ENCODE data around the gene PLBD1. TPM values are rescaled to one million over a fixed set of nuclear protein-coding genes. Genes with fewer than 3 reads are reported as not detected.

Gene PLBD1
- polyA plus RNA-seq, 1 of the 3 experiments (the other 2 are of a cell fraction): 0.10 TPM

DNA sequence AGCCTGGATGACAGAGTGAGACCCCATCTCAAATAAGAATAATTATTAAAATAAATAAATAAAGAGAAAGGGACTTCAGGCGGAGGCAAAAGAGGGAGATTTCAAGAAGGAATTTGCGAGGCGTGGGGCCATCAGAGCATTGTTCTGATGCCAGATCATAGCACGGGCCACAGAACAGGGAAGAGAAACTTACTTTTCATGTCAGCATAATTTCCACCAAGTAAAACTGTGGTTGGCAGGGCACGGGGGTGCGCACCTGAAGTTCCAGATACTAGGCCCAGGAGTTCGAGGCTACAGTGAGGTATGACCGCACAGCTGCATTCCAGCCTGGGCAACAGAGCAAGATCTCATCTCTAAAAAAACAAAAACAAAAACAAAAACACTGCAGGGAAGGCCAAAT lies 11.0 kb upstream of the PLBD1 start:
- 51% methylated on average over 8 of the region's 8 CpGs for WGBS (ENCODE audit: low lambda C conversion rate)
- Histone ChIP-seq H3K4me1 (ENCODE audit: control insufficient read depth in 1 of 2, insufficient read depth in 2 of 2, low read depth in 1 of 2, low read length in 1 of 2) (no peaks in the 10 kb centered on the region), H4K20me1 (ENCODE audit: insufficient read depth) (no peaks in the 10 kb centered on the region), H3K27ac (ENCODE audit: low read depth in 2 of 2, low read length in 1 of 2) (no peak overlapping the region), H3K4me2 (no peak overlapping the region), H3K9ac (no peak overlapping the region), H3K27me3 (ENCODE audit: insufficient read depth) (no peaks in the 10 kb centered on the region), H3K4me3 (ENCODE audit: low read depth in 2 of 2, low read length in 1 of 2) (no peak overlapping the region), H3F3A (replicated peaks; ENCODE audit: insufficient read depth) (no peaks in the 10 kb centered on the region), H3K36me3 (replicated peaks in 1 of 2; ENCODE audit: control insufficient read depth in 1 of 2, insufficient read depth in 2 of 2, low read length in 1 of 2) (no peaks in the 10 kb centered on the region), H2AFZ (ENCODE audit: low read depth) (no peak overlapping the region), H3K79me2 (ENCODE audit: insufficient read depth) (no peaks in the 10 kb centered on the region), H3K9me2 (no peaks in the 10 kb centered on the region), H3K9me3 (no peaks in the 10 kb centered on the region)
- ChIA-PET CTCF (no interaction called here), POLR2A (no interaction called here)
- TF ChIP-seq, protein P1, sequence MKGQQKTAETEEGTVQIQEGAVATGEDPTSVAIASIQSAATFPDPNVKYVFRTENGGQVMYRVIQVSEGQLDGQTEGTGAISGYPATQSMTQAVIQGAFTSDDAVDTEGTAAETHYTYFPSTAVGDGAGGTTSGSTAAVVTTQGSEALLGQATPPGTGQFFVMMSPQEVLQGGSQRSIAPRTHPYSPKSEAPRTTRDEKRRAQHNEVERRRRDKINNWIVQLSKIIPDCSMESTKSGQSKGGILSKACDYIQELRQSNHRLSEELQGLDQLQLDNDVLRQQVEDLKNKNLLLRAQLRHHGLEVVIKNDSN (IDR thresholded peaks at IDR 0.05; ENCODE audit: borderline replicate concordance, low read depth): no peak
- no peak for TF ChIP-seq IRF3 (IDR thresholded peaks at IDR 0.05; ENCODE audit: low read depth, low read length)
- no peak for TF ChIP-seq RFX5 (IDR thresholded peaks at IDR 0.05; ENCODE audit: low read length)
- TF ChIP-seq TEAD4 (IDR thresholded peaks at IDR 0.05; ENCODE audit: borderline replicate concordance, insufficient read depth): no peak
- no peak for TF ChIP-seq MEF2A (IDR thresholded peaks at IDR 0.05; ENCODE audit: borderline replicate concordance, low read depth)
- no peak for TF ChIP-seq JUND (IDR thresholded peaks at IDR 0.05)
- TF ChIP-seq POLR2AphosphoS5 (IDR thresholded peaks at IDR 0.05; ENCODE audit: low read depth, low read length): no peak
- no peak for TF ChIP-seq TAF1 (IDR thresholded peaks at IDR 0.05; ENCODE audit: borderline replicate concordance, low read depth, low read length)
- no peak for TF ChIP-seq GATA2 (CRISPR knock-in tag; IDR thresholded peaks at IDR 0.05)
- TF ChIP-seq PBX3 (IDR thresholded peaks at IDR 0.05): no peak
- no peak for TF ChIP-seq ELF1 (IDR thresholded peaks at IDR 0.05)
- no peak for TF ChIP-seq FOSL2 (IDR thresholded peaks at IDR 0.05; ENCODE audit: borderline replicate concordance, low read depth)
- no peak for DNase-seq

DNA sequence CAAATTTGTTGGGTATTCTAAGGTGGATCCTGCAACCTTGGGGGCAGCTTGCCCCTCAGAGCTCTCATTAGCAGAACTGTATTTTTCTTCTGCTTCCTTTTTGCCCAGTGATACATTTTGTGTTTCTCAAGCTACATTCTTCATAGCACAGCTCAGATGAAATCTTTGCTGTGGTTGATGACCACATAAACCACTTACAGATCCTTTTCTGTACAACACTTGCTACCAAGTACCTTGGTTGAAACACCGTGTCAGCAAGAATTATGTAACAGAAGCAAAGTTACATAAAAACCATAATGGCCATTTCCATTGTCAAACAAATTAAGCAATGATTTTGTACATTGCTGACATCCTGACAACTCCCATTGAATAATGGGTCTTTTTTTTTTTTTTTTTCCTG lies 9.7 kb upstream of the PLBD1 start:
- ChIA-PET POLR2A (no interaction called here), CTCF (no interaction called here)
- H3K4me1 ChIP-seq (ENCODE audit: control insufficient read depth in 1 of 2, insufficient read depth in 2 of 2, low read depth in 1 of 2, low read length in 1 of 2): no peaks in the 10 kb centered on the region
- no peak overlapping the region for H3K9ac ChIP-seq
- H3K79me2 ChIP-seq (ENCODE audit: insufficient read depth): no peaks in the 10 kb centered on the region
- WGBS (ENCODE audit: low lambda C conversion rate): 48% methylated on average over 1 of the region's 1 CpG
- no peaks in the 10 kb centered on the region for H3K36me3 ChIP-seq (replicated peaks in 1 of 2; ENCODE audit: control insufficient read depth in 1 of 2, insufficient read depth in 2 of 2, low read length in 1 of 2)
- H3K27ac ChIP-seq (ENCODE audit: low read depth in 2 of 2, low read length in 1 of 2): no peak overlapping the region
- no peaks in the 10 kb centered on the region for H3K9me3 ChIP-seq
- no peak for TF ChIP-seq MXI1 (IDR thresholded peaks at IDR 0.05; ENCODE audit: low read depth, low read length)
- no peak for TF ChIP-seq YY1 (IDR thresholded peaks at IDR 0.05; ENCODE audit: low read depth)
- TF ChIP-seq USF2 (IDR thresholded peaks at IDR 0.05; ENCODE audit: borderline replicate concordance, low read depth, low read length): no peak
- no peak for TF ChIP-seq FOSL2 (IDR thresholded peaks at IDR 0.05; ENCODE audit: borderline replicate concordance, low read depth)
- no peak for TF ChIP-seq TCF12 (IDR thresholded peaks at IDR 0.05)
- no peak for TF ChIP-seq GABPA (IDR thresholded peaks at IDR 0.05; ENCODE audit: low read depth)
- no peak for TF ChIP-seq GATA2 (CRISPR knock-in tag; IDR thresholded peaks at IDR 0.05)
- no peak for TF ChIP-seq CTCF (IDR thresholded peaks at IDR 0.05)
- no peak for TF ChIP-seq ZBTB33 (IDR thresholded peaks at IDR 0.05; ENCODE audit: borderline replicate concordance, low read depth)
- TF ChIP-seq POLR2AphosphoS5 (IDR thresholded peaks at IDR 0.05; ENCODE audit: low read depth, low read length): no peak
- no peak overlapping the region for H3K4me3 ChIP-seq (ENCODE audit: low read depth in 2 of 2, low read length in 1 of 2)
- H4K20me1 ChIP-seq (ENCODE audit: insufficient read depth): no peaks in the 10 kb centered on the region
- H3K27me3 ChIP-seq (ENCODE audit: insufficient read depth): no peaks in the 10 kb centered on the region
- H3K9me2 ChIP-seq: no peaks in the 10 kb centered on the region
- H2AFZ ChIP-seq (ENCODE audit: low read depth): no peak overlapping the region
- DNase-seq: no peak
- H3F3A ChIP-seq (replicated peaks; ENCODE audit: insufficient read depth): no peaks in the 10 kb centered on the region
- no peak overlapping the region for H3K4me2 ChIP-seq

Measured in SK-N-SH (cell line).